ENCODE results near the gene TRIM62.
"Not testable (repeated sequence)": the region's sequence is repeated elsewhere in the genome, so short reads cannot be mapped to it uniquely, and the experiment has no call there.

TRIM62 gene

GRCh38 chr1:33132549-33132948, 49.3 kb downstream of the TRIM62 start:
- no peak for DNase-seq

DNA sequence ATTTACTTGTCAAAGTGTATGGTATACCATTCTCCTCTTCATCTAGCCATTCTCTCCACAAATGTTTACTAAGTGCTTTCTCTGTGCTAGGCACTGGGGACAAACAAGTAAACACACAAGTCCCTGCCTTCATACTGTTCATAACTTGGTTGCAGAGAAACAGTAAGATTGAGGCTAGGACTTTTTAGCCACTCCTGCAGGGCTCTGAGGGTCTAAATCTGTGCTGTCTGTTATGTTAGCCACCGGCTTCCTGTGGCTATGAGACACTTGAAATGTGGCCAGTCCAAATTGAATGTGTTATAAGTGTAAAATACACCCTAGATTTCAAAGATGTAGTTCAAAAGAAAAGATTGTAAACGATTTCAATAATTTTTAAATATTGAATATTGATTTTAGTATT, 50.7 kb downstream of the TRIM62 start:
- DNase-seq: no peak

DNA sequence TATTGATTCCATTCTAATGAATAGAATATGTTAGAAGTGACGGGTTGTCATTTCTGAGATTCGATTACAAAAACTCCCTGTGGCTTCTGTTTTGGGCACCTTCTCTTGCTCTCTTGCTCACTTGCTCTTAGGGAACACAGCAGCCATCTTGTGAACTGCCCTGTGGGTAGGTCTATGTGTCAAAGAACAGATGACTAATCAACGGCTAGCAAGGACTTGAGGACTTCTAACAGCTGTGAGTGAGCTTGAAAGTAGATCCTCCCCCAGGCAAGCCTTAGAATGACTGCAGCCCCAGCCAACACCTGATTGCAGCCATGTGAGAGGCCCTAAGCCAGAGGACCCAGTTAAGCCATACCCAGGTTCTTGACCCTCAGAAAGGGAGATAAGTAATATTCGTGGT, 51.5 kb downstream of the TRIM62 start:
- no peak for DNase-seq

GRCh38 chr1:33128781-33129180, 53.1 kb downstream of the TRIM62 start:
- DNase-seq: no peak

DNA sequence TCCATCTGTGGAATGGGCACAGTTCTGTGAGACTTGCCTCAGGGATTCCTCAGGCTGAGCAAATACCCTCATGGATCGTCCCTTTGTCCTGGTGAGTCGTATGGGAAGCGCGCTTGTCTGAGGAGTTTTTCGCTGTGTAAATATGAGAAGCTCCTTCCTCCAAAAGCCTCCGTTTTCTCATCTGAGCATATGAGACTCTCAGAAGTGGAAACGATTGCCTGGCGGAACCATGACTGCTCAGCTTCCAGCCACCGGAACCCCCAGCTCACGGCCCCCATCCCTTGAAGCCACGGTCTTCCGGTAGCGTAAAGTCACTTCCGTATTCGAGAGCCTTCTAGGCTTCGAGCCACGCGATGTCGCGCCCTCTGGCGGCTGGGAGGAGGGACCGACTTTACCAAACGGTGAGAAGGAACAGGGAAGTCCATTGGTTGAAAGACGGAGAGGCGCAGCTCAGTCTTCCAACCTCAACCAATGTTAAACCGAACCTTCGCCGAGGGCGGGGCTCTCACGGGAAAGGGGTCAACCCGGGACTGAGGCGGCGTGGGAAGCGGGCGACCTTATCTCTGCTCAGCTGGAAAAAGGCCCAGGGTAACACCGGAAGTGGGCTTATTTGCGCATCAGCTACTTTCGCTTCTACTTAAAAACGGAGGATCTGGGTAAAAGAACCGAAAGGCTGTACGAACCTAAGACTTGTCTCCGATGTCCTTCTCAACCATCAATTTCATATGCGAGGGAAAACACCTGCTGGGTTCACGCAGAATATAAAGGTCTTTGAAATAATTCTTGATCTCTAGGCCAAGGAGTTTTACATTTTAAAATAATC, 54.6 kb downstream of the TRIM62 start:
- peak; percentile 98 for DNase-seq

- DNase-seq: no peak
Observed at GRCh38 chr1:33126411-33127000, 55.3 kb downstream of the TRIM62 start.

DNA sequence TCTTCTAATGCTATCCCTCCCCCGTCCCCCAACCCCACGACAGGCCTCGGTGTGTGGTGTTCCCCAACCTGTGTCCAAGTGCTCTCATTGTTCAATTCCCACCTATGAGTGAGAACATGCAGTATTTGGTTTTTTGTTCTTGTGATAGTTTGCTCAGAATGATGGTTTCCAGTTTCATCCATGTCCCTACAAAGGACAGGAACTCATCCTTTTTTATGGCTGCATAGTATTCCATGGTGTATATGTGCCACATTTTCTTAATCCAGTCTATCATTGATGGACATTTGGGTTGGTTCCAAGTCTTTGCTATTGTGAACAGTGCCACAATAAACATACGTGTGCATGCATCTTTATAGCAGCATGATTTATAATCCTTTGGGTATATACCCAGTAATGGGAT, 57.2 kb downstream of the TRIM62 start:
- DNase-seq: not testable (repeated sequence)

GRCh38 chr1:33123266-33123665, 58.6 kb downstream of the TRIM62 start:
- DNase-seq: no peak

- no peak for DNase-seq
Observed at GRCh38 chr1:33122483-33123178, 59.2 kb downstream of the TRIM62 start.

- no peak for DNase-seq
Observed at GRCh38 chr1:33121728-33122127, 60.1 kb downstream of the TRIM62 start.

DNA sequence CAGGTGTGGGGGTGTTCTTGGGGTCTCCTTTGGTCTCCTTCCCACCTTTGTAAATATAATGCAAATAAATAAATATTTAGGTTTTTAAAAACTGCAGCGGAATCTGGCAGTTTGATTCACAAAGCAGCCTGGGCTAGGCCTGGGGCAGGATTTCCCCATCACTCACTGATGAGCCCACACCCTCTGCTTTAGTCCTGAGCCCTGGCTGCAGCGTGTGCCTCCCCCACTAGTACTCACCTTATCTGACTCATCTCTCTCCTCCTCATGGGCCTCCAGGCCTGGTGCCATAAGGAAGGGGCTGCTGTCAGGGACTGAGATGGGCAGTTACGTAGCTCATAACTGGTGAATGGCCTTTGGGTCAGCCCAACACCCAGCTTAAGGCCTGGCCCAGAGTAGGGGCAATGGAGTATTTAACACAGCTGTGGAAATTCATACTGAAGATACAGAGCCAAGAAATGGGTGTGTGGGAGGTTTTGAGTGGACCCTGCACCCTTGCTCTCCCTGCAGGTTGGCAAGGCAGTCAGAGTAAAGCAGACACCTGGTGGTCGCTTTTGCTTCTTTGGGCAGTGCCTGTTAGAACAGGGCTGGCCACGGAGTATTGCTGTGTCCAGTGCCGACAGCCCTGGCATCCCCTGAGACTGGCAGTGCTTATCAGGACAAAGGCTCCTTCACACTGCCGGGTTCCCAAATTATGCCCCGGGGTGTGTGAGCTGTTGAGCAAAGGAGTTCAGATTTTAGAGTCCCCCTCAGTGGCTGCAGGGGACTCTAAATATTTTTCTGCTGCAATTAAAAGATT, 61.2 kb downstream of the TRIM62 start:
- no peak for DNase-seq

GRCh38 chr1:33119532-33120217, 62.2 kb downstream of the TRIM62 start:
- DNase-seq: no peak

- DNase-seq: no peak
Observed at GRCh38 chr1:33119050-33119449, 62.8 kb downstream of the TRIM62 start.

DNA sequence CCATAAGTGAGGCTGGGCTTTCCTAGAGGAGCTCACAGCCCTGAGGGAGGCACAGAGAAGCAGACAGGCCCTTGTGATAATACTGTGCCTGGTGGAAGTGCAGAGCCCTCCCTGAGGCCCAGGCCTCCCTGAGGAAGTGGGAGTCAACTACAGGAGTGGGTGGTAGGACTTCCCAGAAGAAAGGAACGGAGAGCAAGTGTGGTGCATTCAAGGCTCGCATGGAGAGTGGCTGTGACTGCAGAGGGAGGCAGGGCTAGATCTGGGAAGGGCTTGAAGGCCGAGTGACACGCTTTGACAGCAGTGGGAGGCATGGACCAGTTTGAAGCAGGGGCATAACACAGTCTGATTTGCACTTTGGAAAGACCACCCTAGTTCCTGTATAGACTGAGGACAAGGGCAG, 63.6 kb downstream of the TRIM62 start:
- no peak for DNase-seq

- no peak for DNase-seq
Observed at GRCh38 chr1:33117440-33118085, 64.3 kb downstream of the TRIM62 start.

DNA sequence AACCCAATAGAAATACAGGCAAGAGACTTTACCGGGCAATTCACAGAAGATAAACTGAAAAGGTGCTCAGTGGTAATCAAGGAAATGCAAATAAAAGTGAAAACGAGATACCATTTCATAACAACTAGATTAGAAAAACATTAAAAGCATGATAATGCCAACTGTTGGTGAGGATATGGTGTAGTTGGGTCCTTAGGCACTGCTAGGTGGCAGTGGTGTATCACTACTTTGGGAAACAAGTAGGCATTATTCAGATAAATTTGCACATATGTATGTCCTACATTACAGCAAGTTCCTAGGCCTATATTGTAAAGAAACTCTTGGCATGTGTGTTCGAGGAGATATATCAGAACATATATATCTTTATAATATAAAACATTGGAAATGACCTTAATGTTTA, 69.9 kb downstream of the TRIM62 start:
- peak; percentile 0 for DNase-seq

DNA sequence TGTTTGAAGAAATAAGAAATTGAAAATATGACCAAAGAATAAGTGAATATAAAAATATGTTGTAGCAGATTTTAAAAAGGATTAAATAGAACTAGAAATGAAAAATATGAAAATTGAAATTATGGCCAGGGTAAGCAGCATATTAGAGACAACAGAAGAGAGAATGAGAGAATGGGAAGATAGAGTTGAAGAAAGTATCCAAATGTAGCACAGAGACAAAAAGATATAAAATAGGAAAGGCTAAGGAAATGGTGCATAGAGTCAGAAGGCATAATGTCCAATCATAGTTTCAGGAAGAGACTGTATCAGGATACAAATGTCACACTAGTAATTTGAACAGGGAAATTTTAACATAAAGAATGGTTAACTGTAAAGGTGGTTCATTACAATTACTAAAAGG, 71.4 kb downstream of the TRIM62 start:
- DNase-seq: no peak

DNA sequence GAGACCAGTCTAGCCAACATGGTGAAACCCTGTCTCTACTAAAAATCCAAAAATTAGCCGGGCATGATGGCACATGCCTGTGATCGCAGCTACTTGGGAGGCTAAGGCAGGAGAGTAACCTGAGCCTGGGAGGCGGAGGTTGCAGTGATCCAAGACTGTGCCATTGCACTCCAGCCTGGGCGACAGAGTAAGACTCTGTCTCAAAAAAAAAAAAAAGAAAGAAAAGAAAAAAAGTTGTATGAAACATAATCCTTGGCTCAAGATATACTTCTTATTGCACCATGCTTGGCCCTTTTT, 81.8 kb downstream of the TRIM62 start:
- DNase-seq: not testable (repeated sequence)

- DNase-seq: no peak
Observed at GRCh38 chr1:33099290-33100118, 82.3 kb downstream of the TRIM62 start.

DNA sequence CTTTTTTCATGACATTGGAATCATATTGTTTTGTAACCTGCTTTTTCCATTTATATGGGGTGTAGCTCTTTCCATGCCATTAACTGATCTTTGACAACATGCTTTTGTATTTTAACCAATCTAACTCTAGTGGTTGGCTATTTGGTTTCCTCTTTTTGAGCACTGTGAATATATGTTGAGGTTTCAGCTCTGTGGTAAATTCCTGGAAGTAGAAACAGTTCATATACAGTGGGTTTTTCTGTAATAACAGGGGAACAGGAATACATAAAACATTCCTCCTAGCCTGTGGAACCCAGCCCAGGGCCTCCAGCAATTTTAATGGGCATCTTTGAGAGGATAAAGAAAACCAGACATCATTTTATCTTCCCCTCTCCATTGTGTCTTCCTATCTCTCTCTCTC, 83.5 kb downstream of the TRIM62 start:
- DNase-seq: no peak

GRCh38 chr1:33097762-33098161, 84.1 kb downstream of the TRIM62 start:
- no peak for DNase-seq
